Renal cortical epithelial cell (primary cell): ENCODE results near the gene GMIP. TPM values are rescaled to one million over a fixed set of nuclear protein-coding genes. Genes with fewer than 3 reads are reported as not detected.
"Not testable (repeated sequence)": the region's sequence is repeated elsewhere in the genome, so short reads cannot be mapped to it uniquely, and the experiment has no call there.

Experiments
- DNase-seq: peaks from one replicate; pipeline ENCODE4 v3.0.0-alpha.2; 2011; ENCODE audit warnings: low read depth
- total RNA-seq: library from RNA; depleted of rRNA; stranded (reverse); fragments of >200 nt; gene quantifications from 2 replicates; pipeline ENCODE4 v1.2.3, GENCODE V29; 2014

GMIP gene
- total RNA-seq = 15.8 and 18.7 TPM in 2 replicates

- DNase-seq = no peak
Observed at GRCh38 chr19:19643158-19644053, at the start of gene GMIP. GMIP (minus strand) TSS chr19:19643657; CDS start chr19:19643529, 128 bp downstream.

- no peak for DNase-seq
Observed at GRCh38 chr19:19691683-19692082, 48.2 kb upstream of the GMIP start.

- not testable (repeated sequence) for DNase-seq
Observed at GRCh38 chr19:19689023-19689422, 45.6 kb upstream of the GMIP start.

- no peak for DNase-seq
Observed at GRCh38 chr19:19687090-19687489, 43.6 kb upstream of the GMIP start.

GRCh38 chr19:19686580-19686979 is 43.1 kb upstream of the GMIP start:
- no peak for DNase-seq

GRCh38 chr19:19686119-19686518 is 42.7 kb upstream of the GMIP start:
- not testable (repeated sequence) for DNase-seq

- no peak for DNase-seq
Observed at GRCh38 chr19:19679176-19680073, 36.0 kb upstream of the GMIP start.

GRCh38 chr19:19677579-19677978 is 34.1 kb upstream of the GMIP start:
- no peak for DNase-seq

- DNase-seq = no peak
Observed at GRCh38 chr19:19674315-19674714, 30.9 kb upstream of the GMIP start.

- no peak for DNase-seq
Observed at GRCh38 chr19:19672816-19673215, 29.4 kb upstream of the GMIP start.

GRCh38 chr19:19670070-19670551 is 26.7 kb upstream of the GMIP start:
- no peak for DNase-seq

- peak; percentile 83 for DNase-seq
Observed at GRCh38 chr19:19668230-19669012, 25.0 kb upstream of the GMIP start, which contains the start of gene ZNF101. ZNF101 (plus strand) TSS chr19:19668839; CDS start chr19:19668964, 125 bp downstream.

GRCh38 chr19:19665420-19665948 is 22.0 kb upstream of the GMIP start:
- DNase-seq = not testable (repeated sequence)

GRCh38 chr19:19663256-19664120 is 20.0 kb upstream of the GMIP start, which contains the start of gene ATP13A1:
ATP13A1 (minus strand) TSS chr19:19663676; CDS start chr19:19663666, 10 bp downstream.
- peak; percentile 94 for DNase-seq

- peak; percentile 13 for DNase-seq
Observed at GRCh38 chr19:19662871-19663255, 19.4 kb upstream of the GMIP start.

GRCh38 chr19:19662344-19662743 is 18.9 kb upstream of the GMIP start:
- DNase-seq = no peak

- DNase-seq = no peak
Observed at GRCh38 chr19:19661675-19662251, 18.3 kb upstream of the GMIP start.

GRCh38 chr19:19661141-19661674 is 17.8 kb upstream of the GMIP start:
- DNase-seq = no peak

GRCh38 chr19:19659646-19660245 is 16.3 kb upstream of the GMIP start:
- DNase-seq = no peak
